GDM1 (cell line): ENCODE measurements around the gene ARHGAP30.

Experiments used
- DNase-seq: peaks from one replicate; lab custom pipeline; 2025; lab: John Stamatoyannopoulos, UW

ARHGAP30 gene

DNA sequence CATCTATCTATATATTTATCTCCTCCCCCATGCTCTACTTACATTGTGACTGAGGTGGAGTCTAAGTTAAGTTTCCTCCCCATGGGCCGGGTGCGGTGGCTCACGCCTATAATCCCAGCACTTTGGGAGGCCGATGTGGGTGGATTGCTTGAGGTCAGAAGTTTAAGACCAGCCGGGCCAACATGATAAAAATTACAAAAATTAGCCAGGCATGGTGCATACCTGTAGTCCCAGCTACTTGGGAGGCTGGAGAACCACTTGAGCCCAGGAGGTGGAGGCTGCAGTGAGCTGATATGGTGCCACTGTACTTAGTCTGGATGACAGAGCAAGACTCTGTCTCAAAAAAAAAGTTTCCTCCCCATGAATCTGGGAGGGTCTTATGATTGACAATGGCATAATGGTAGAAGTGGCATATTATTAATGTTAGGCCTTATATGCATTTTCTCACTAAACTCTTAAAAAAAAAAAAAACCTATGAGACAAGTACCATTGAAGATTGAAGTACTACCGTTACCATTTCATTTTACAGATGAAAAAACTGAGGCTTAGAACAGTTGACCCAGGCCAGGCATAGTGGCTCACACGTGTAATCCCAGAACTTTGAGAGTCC is 60.0 kb downstream of the ARHGAP30 start:
- DNase-seq, result no peak

- no peak for DNase-seq
Observed at GRCh38 chr1:161008869-161009510, 60.7 kb downstream of the ARHGAP30 start.

- no peak for DNase-seq
Observed at GRCh38 chr1:161007369-161007768, 62.3 kb downstream of the ARHGAP30 start.

GRCh38 chr1:161006563-161006962 is 63.1 kb downstream of the ARHGAP30 start:
- DNase-seq, result no peak

GRCh38 chr1:161001525-161001924 is 68.2 kb downstream of the ARHGAP30 start:
- DNase-seq, result no peak

GRCh38 chr1:161000736-161001480 is 68.8 kb downstream of the ARHGAP30 start:
- no peak for DNase-seq

GRCh38 chr1:160999376-160999775 is 70.3 kb downstream of the ARHGAP30 start:
- DNase-seq, result no peak

- DNase-seq, result peak; percentile 41
Observed at GRCh38 chr1:160997323-160998038, 72.2 kb downstream of the ARHGAP30 start.
